NB4 (cell line): ENCODE measurements around the gene CDKN2B-AS1.

Source experiments
- DNase-seq: peaks from one replicate; pipeline ENCODE4 v3.0.0; 2010; ENCODE audit warnings: low read depth
- H3K4me3 ChIP-seq: one replicate; pipeline ENCODE4 v1.5.1; 2011; ENCODE audit warnings: mild to moderate bottlenecking, low read depth, low read length, moderate library complexity
- CTCF ChIP-seq: IDR thresholded peaks from one replicate; pipeline ENCODE4 v1.5.1; 2012; ENCODE audit warnings: low read depth, low read length
- MAX ChIP-seq: IDR thresholded peaks from 2 replicates; pipeline ENCODE4 v1.6.1; 2011; ENCODE audit warnings: low read depth, low read length
- MYC ChIP-seq: IDR thresholded peaks from 2 replicates; pipeline ENCODE4 v1.6.1; 2011; ENCODE audit warnings: low read depth, low read length
- POLR2A ChIP-seq: IDR thresholded peaks from 2 replicates; pipeline ENCODE4 v1.6.1; 2011; ENCODE audit warnings: mild to moderate bottlenecking; ENCODE audit not compliant: insufficient read length; ENCODE audit errors: extremely low read depth

CDKN2B-AS1 gene

DNA sequence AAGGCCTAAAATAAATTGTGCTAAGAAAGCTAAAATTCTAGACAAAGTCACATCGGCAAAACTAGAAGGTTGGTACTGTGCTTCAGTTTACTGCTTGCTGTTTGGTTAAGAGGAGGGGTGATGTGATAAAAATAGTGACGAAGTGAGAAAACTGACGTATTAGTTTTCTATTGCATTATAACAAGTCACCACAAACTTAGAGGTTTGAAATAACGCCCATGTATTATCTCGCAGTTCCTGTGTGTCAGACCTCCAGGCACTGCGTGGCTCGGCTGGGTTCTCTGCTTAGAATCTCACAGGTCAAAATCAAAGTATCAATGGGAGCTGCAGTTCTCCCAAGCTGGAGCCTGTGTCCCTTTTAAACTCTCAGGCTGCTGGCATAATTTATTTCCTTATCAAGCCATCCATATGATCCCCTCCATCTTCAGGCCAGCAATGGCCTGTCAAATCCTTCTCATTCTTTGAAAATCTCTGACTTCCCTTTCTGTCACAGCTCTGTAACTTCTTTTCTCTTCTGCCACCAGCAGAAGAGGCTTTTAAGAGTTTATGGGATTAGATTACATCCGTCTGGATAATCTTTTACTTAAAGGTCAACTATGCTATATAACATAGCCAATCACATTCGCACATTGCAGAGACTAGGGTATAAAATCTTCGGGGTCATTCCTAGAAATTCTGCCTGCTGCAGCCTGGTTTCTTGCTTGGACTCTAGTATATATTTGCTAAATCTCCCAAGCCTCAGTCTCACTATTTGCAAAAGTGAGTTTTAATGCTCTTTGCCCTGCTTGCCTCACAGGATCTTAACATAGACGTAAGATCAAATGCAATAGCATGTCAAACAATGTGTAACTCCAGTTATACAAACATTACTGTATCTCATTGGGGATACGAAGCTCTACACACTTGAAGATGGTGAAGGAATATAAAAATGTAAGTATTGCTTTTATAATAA lies 118.6 kb downstream of the CDKN2B-AS1 start:
- no peak for DNase-seq
- no peak overlapping the region for H3K4me3 ChIP-seq
- TF ChIP-seq MYC (no peak), MAX (no peak), CTCF (no peak), POLR2A (no peak)

DNA sequence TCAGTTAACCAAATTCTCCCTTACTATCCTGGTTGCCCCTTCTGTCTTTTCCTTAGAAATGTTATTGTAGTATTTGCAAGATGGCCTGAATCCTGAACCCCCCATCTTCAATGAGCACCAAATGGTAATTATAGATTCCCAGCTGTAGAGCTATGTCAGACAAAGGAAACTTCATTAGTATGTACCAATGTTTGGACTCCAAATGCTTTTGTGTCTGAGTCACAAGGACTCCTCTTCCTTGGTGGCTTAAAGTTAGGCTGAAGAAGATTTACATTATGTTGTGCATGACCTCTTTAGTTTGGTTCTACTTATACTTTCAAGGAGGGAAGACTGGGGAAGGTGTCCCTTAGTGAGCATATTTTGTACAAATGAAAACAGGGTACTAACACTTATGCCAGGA lies 120.4 kb downstream of the CDKN2B-AS1 start:
- no peak for TF ChIP-seq MAX
- no peak for TF ChIP-seq MYC
- no peak for TF ChIP-seq POLR2A
- no peak for TF ChIP-seq CTCF
- no peak for DNase-seq
- no peak overlapping the region for H3K4me3 ChIP-seq

DNA sequence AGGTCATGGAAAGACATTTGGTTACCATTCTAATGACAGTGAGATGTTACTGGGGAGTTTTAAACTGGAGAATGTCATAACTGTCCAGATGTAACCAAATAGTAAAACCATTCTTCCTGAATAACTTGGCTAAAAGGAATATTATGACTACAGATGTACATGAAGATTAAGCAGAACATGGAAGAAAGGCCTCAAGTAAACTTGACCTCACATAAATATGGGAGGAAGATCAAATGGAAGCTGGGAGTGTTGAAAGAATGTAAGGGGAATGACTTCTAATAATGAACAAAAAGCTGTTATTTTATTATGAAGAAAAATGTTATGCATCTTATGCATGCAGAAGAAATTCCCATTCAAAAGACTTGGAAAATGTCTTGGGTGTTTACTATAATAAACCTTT lies 122.2 kb downstream of the CDKN2B-AS1 start:
- DNase-seq: no peak
- no peak for TF ChIP-seq MYC
- TF ChIP-seq POLR2A: no peak
- TF ChIP-seq MAX: no peak
- no peak for TF ChIP-seq CTCF
- H3K4me3 ChIP-seq: no peak overlapping the region

- DNase-seq: no peak
- H3K4me3 ChIP-seq: no peak overlapping the region
- TF ChIP-seq MAX: no peak
- no peak for TF ChIP-seq POLR2A
- no peak for TF ChIP-seq MYC
Observed at GRCh38 chr9:22117511-22118384, 123.2 kb downstream of the CDKN2B-AS1 start.

DNA sequence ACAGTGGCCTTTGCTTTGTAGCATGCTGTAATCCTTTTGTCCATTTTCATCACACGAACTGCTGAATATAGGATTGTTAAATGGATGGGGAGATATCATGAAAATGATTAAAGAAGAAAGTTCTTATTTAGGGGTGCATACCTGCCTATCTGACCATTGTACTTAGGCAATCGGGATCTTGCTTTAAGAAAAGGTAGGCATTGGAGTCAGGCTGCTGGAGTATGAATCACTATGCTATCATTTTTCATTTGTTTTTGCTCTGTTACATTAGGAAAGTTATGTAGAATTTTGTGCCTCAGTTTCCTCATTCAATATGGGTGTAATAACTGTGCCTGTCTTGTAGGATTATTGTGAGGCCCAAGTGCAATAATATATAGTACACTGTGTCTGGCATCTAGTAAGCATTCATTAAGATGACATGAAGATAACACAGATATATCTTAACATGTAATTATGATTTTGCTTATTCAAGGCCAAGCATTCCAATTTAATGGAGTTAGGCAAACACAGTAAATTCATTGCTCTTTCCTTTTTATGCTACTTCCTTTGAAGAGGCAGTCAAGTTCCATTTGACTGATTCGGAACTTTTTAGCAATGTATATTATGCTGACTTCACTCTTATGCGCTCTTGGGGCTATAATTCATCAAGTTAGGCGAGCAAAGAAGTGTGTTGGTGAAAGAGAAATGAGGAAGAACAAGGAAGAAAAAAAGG lies 124.4 kb downstream of the CDKN2B-AS1 start:
- no peak for DNase-seq

More for the DNA sequence above, 124.4 kb downstream of the CDKN2B-AS1 start:
- no peak for TF ChIP-seq POLR2A
- no peak for TF ChIP-seq MYC
- no peak for TF ChIP-seq MAX
- no peak for TF ChIP-seq CTCF
- H3K4me3 ChIP-seq: no peak overlapping the region
